ENCODE data around the gene ZNF205. TPM values are rescaled to one million over a fixed set of nuclear protein-coding genes. Genes with fewer than 3 reads are reported as not detected.
A peak's percentile ranks its signal among the peaks of the same experiment; 100 is the strongest.

The ZNF205 gene
- total RNA-seq, 4 donors from 2014 or later: 11.6 to 25.8 (median 20.4) TPM

DNA sequence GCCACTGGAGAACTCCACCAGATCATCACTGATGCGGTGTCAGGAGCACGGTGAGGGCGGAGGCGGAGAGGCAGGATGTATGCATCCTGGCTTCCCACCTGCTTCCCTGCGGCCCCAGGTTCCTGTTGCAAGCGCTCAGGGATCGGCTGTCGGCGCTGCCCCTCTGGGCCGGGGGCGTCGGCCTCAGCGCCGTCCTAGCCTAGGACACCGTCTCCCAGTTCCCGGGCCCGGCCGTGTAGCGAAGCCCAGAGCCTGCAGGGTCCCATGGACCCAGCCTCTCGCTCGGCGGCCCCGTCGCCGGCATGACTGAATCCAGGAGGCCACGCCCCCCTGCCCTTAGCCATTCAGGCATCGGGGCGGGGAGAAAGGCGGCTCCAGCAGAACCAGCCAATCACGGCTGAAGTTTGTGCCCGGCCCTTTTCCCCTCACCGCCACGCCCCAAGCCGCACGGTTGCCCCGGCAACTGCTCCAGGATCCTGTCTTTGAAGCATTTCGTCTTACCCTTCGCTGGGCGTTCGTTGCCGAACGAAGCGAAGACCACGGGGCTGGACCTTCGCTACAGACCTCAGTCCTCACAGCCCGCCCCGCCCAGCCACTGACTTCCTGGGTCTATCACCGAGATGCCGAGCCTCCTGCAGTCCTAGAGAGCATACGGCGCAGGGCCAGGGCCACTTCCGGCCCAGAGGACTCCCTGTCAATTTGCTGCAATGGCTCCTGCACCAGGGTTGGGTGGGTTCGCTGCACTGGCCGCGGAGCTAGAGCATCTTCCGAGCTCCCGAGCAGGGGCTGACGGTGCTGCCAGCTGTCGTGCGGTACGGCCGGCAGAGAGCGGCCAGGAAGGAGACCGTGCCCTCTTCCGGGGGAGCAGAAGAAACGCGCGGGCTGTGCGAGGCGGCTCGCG, 11.8 kb downstream of the ZNF205 start:
- peak; percentile 9 for TF ChIP-seq POLR2AphosphoS5 (IDR thresholded peaks at IDR 0.05)
- peak in 1 of 2 donors; percentile 21 for TF ChIP-seq POLR2A (IDR thresholded peaks at IDR 0.05)
- no peak for TF ChIP-seq EP300 (IDR thresholded peaks at IDR 0.05)
- TF ChIP-seq CTCF (IDR thresholded peaks at IDR 0.05): peak in 2 of 4 experiments; percentile 29 to 49
- 0 to 2% methylated on average over 10 to 13 of the region's 72 CpGs for WGBS, 2 donors (ENCODE audit: low coverage in 1 of 2)
- H3K9me3 ChIP-seq: no peaks in the 10 kb centered on the region
- H3K27ac ChIP-seq: peak overlapping the region in 3 of 4 donors; percentile 81 to 84 (median 84)
- peaks cover 0 to 36% (median 15%) of the 10 kb centered on the region in 3 donors for H3K4me1 ChIP-seq
- peak; percentile 97 for ATAC-seq
- no peaks in the 10 kb centered on the region for H3K27me3 ChIP-seq
- peak overlapping the region; percentile 50 to 62 for H3K4me3 ChIP-seq
- H3K36me3 ChIP-seq: peaks cover 0 to 31% of the 10 kb centered on the region in 2 donors

- Histone ChIP-seq H3K4me1 (peaks cover 0 to 57% (median 20%) of the 10 kb centered on the region in 3 donors), H3K9me3 (no peaks in the 10 kb centered on the region), H3K27ac (no peak overlapping the region), H3K4me3 (no peak overlapping the region), H3K36me3 (peaks cover 0 to 28% of the 10 kb centered on the region in 2 donors), H3K27me3 (no peaks in the 10 kb centered on the region)
- no peak for TF ChIP-seq POLR2AphosphoS5 (IDR thresholded peaks at IDR 0.05)
- TF ChIP-seq CTCF (IDR thresholded peaks at IDR 0.05): no peak
- TF ChIP-seq EP300 (IDR thresholded peaks at IDR 0.05): no peak
- TF ChIP-seq POLR2A (IDR thresholded peaks at IDR 0.05): no peak
- ATAC-seq: no peak
- WGBS, 2 donors (ENCODE audit: low coverage in 1 of 2): 48 to 66% methylated on average over 5 to 6 of the region's 6 CpGs
Observed at GRCh38 chr16:3127745-3128144, 15.4 kb downstream of the ZNF205 start.

DNA sequence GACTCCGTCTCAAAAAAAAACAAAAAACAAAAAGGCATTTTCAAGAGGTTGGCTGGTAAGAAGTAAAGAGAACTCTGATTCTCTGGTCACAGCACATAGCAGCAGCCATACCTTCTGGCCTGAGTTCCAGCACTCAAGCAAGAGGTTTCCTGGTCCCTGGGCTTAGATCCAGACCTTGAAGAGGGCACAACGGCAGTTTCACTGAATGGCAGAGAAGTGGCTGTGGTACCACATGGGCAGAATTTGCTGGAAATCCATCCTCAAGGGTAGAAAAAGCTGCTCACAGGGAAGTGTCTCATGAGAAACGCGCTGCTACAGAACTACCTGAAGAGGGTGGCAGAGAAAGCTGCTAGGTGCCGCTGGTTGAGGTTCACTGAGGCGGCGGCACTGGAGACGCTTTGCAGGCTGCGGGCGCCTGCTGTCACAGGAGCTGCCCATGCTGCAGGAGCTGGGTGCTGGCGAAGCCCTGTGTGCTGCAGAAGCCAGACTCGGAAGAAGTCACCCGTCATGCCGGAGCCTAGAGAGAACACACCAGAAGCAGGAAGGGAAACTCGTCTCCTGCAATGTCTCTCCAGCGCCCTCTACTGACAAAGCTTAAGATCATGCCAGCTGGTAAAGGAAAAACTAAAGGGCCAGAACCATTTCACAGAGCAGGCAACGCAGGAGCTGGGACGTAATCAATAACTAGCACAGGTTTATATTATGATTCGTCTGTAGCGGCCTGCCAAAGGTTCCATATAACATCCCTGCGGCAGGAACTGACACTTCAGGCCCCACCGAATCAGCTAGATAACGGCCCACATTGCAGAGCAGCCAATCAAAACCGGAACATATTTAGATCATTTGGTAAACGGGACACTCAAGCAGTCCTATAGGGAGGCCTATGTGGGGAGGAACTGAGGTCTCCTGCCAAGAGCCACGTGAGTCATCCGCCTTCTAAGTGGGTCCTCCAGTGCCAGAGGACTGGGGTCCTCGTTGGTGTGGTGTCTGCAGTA, 17.0 kb downstream of the ZNF205 start:
- Histone ChIP-seq H3K4me1 (peaks cover 0 to 66% (median 14%) of the 10 kb centered on the region in 3 donors), H3K9me3 (no peaks in the 10 kb centered on the region), H3K36me3 (peaks cover 0 to 28% of the 10 kb centered on the region in 2 donors), H3K4me3 (peak overlapping the region; percentile 33 to 49), H3K27ac (peak overlapping the region in 3 of 4 donors; percentile 59 to 74 (median 73)), H3K27me3 (no peaks in the 10 kb centered on the region)
- WGBS, 2 donors (ENCODE audit: low coverage in 1 of 2): 6% methylated on average over 12 to 14 of the region's 28 CpGs
- ATAC-seq: peak; percentile 74
- peak; percentile 10 to 17 for TF ChIP-seq POLR2A (IDR thresholded peaks at IDR 0.05)
- peak in 3 of 4 experiments; percentile 85 to 88 (median 88) for TF ChIP-seq CTCF (IDR thresholded peaks at IDR 0.05)
- no peak for TF ChIP-seq EP300 (IDR thresholded peaks at IDR 0.05)
- TF ChIP-seq POLR2AphosphoS5 (IDR thresholded peaks at IDR 0.05): peak; percentile 34

DNA sequence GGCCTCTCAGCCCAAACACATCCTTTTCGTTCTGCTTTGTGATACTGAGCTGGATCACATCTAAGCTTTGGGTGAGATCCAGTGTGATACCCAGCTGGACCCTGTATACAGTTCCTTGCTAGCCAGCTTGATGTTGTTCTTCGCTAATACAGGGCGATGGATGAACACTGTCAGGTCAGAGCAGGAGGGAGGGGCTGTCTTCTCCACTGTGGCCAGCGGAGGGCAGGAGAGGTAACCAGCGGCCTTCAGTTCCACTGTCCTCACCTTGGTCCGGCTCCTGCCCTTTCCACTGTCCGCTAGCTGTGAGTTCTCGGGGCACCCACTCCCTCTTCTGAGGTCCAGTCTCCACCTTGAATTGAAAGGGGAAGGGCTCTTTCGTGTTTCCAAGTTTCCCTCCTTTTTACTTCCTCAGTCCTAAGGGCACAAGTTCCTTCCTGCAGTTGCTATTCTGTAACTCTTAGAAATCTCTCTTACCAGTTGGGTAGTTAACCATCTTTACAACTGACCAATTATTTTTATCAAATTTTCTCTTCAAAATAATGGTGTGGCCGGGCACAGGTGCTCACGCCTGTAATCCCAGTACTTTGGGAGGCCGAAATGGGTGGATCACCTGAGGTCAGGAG, 19.5 kb downstream of the ZNF205 start:
- Histone ChIP-seq H3K4me1 (peaks cover 0 to 69% (median 18%) of the 10 kb centered on the region in 3 donors), H3K36me3 (peaks cover 0 to 28% of the 10 kb centered on the region in 2 donors), H3K4me3 (no peak overlapping the region), H3K27me3 (no peaks in the 10 kb centered on the region), H3K9me3 (no peaks in the 10 kb centered on the region), H3K27ac (no peak overlapping the region)
- no peak for ATAC-seq
- TF ChIP-seq CTCF (IDR thresholded peaks at IDR 0.05) (peak in 2 of 4 experiments; percentile 40 to 49), EP300 (IDR thresholded peaks at IDR 0.05) (no peak), POLR2A (IDR thresholded peaks at IDR 0.05) (no peak), POLR2AphosphoS5 (IDR thresholded peaks at IDR 0.05) (no peak)
- 65 to 72% methylated on average over 8 to 12 of the region's 12 CpGs for WGBS, 2 donors (ENCODE audit: low coverage in 1 of 2)
